Sigmoid colon (tissue), 7 donors: ENCODE data around the gene SLC4A1. TPM values are rescaled to one million over a fixed set of nuclear protein-coding genes. Genes with fewer than 3 reads are reported as not detected.

ENCODE experiments used
- DNase-seq: peaks from one replicate; pipeline ENCODE4 v3.0.0-alpha.2; 2019
- H3K27ac ChIP-seq, 4 donors: fragments of 200-600 bp; sonication (generic); one replicate each; pipeline ENCODE4 v1.5.1; 2016 to 2019; ENCODE audit warnings: mild to moderate bottlenecking in 1 of 4
- H3K27me3 ChIP-seq, 3 donors: fragments of 200-600 bp; sonication (generic); one replicate each; pipeline ENCODE4 v1.5.1; 2019; ENCODE audit warnings: mild to moderate bottlenecking in 1 of 3
- H3K36me3 ChIP-seq, 4 donors: fragments of 200-600 bp; sonication (generic); one replicate each; pipeline ENCODE4 v1.5.1; 2016 to 2019
- H3K4me1 ChIP-seq, 4 donors: fragments of 200-600 bp; sonication (generic); one replicate each; pipeline ENCODE4 v1.5.1; 2017 to 2019
- H3K4me3 ChIP-seq, 4 donors: fragments of 200-600 bp; sonication (generic); one replicate each; pipeline ENCODE4 v1.5.1; 2017 to 2019; ENCODE audit warnings: mild to moderate bottlenecking in 2 of 4, moderate library complexity in 1 of 4
- H3K9me3 ChIP-seq, 4 donors: fragments of 200-600 bp in 3 of 4; sonication (generic) in 3 of 4; one replicate each; pipeline versions ENCODE4 v1.5.1 to v1.6.1; 2013 to 2019
- CTCF ChIP-seq, 4 experiments: fragments of 450-650 bp in 3 of 4; fragments of 200-600 bp in 1 of 4; IDR thresholded peaks; one replicate each; pipeline ENCODE4 v1.5.1; 2016 to 2019; ENCODE audit warnings: antibody characterized with exemption in 4 of 4, mild to moderate bottlenecking in 3 of 4, moderate library complexity in 2 of 4
- EP300 ChIP-seq, 4 donors: sonication (generic); formaldehyde crosslinking; IDR thresholded peaks; one replicate each; pipeline ENCODE4 v1.6.1; 2017; ENCODE audit warnings: antibody characterized with exemption in 4 of 4
- POLR2A ChIP-seq, 2 donors: fragments of 450-650 bp; IDR thresholded peaks; one replicate each; pipeline ENCODE4 v1.6.1; 2016; ENCODE audit warnings: antibody characterized with exemption in 2 of 2, mild to moderate bottlenecking in 2 of 2, moderate library complexity in 2 of 2
- POLR2AphosphoS5 ChIP-seq, 4 donors: sonication (generic); formaldehyde crosslinking; IDR thresholded peaks; one replicate each; pipeline ENCODE4 v1.6.1; 2017; ENCODE audit warnings: antibody characterized with exemption in 4 of 4
- WGBS, 2 donors: extraction: QIAGEN DNeasy Blood & Tissue Kit; methylation state at CpG; one replicate each; pipeline ENCODE4 v1.1.7; 2013; 5-methylcytosine and 5-hydroxymethylcytosine counted together
- intact Hi-C: fragments of 100-400 bp; cut with DNase I; formaldehyde crosslinking; loops from one replicate; pipeline ENCODE4 v1.15.1; 2023
- polyA plus RNA-seq, 3 donors: library from polyadenylated mRNA; stranded (reverse); fragments of 200-250 nt; gene quantifications; one replicate each; pipeline ENCODE4 v1.2.3, GENCODE V29; 2013
- total RNA-seq, 4 donors: library from RNA; depleted of rRNA; stranded (reverse); fragments of >200 nt; gene quantifications; one replicate each; pipeline ENCODE4 v1.1.0, GENCODE V29; 2016
- donor health status: healthy with polysubstance abuse.
- donor health status: Bipolar disorder and iron deficiency.
- donor health status: healthy.

The SLC4A1 gene
- total and polyA plus RNA-seq, 7 donors = under 0.01 to 0.23 TPM; not detected in 5

GRCh38 chr17:44253006-44253405, 14.9 kb downstream of the SLC4A1 start:
- Histone ChIP-seq H3K36me3 (no peaks in the 10 kb centered on the region), H3K4me3 (no peak overlapping the region), H3K27me3 (peaks cover 0 to 3% (median 0%) of the 10 kb centered on the region in 3 donors), H3K9me3 (no peaks in the 10 kb centered on the region), H3K4me1 (no peaks in the 10 kb centered on the region), H3K27ac (no peak overlapping the region)
- intact Hi-C loops = no loop called here
- TF ChIP-seq POLR2A (IDR thresholded peaks at IDR 0.05) = no peak
- TF ChIP-seq POLR2AphosphoS5 (IDR thresholded peaks at IDR 0.05) = no peak
- TF ChIP-seq CTCF (IDR thresholded peaks at IDR 0.05) = no peak
- TF ChIP-seq EP300 (IDR thresholded peaks at IDR 0.05) = no peak
- WGBS, 2 donors = 58 to 79% methylated on average over 14 of the region's 14 CpGs
- no peak for DNase-seq

- Histone ChIP-seq H3K4me1 (peaks cover 0 to 10% (median 0%) of the 10 kb centered on the region in 4 donors), H3K9me3 (no peaks in the 10 kb centered on the region), H3K27me3 (peaks cover 0 to 3% (median 0%) of the 10 kb centered on the region in 3 donors), H3K27ac (no peak overlapping the region), H3K4me3 (no peak overlapping the region), H3K36me3 (no peaks in the 10 kb centered on the region)
- 92 to 95% methylated on average over 17 of the region's 17 CpGs for WGBS, 2 donors
- DNase-seq = no peak
- TF ChIP-seq POLR2A (IDR thresholded peaks at IDR 0.05) (no peak), EP300 (IDR thresholded peaks at IDR 0.05) (no peak), CTCF (IDR thresholded peaks at IDR 0.05) (no peak), POLR2AphosphoS5 (IDR thresholded peaks at IDR 0.05) (no peak)
- intact Hi-C loops = no loop called here
Measured at GRCh38 chr17:44251062-44251461, 16.9 kb downstream of the SLC4A1 start.

- Histone ChIP-seq H3K27me3 (no peaks in the 10 kb centered on the region), H3K36me3 (no peaks in the 10 kb centered on the region), H3K4me3 (no peak overlapping the region), H3K27ac (no peak overlapping the region), H3K9me3 (no peaks in the 10 kb centered on the region), H3K4me1 (peaks cover 0 to 10% (median 0%) of the 10 kb centered on the region in 4 donors)
- TF ChIP-seq POLR2AphosphoS5 (IDR thresholded peaks at IDR 0.05) (no peak), POLR2A (IDR thresholded peaks at IDR 0.05) (no peak), CTCF (IDR thresholded peaks at IDR 0.05) (no peak), EP300 (IDR thresholded peaks at IDR 0.05) (no peak)
- intact Hi-C loops = no loop called here
- DNase-seq = no peak
- WGBS, 2 donors = 91 to 94% methylated on average over 9 of the region's 9 CpGs
Measured at GRCh38 chr17:44249501-44250246, 18.3 kb downstream of the SLC4A1 start.

GRCh38 chr17:44247876-44248736, 19.8 kb downstream of the SLC4A1 start:
- no peak for DNase-seq
- TF ChIP-seq CTCF (IDR thresholded peaks at IDR 0.05) (no peak), EP300 (IDR thresholded peaks at IDR 0.05) (no peak), POLR2A (IDR thresholded peaks at IDR 0.05) (no peak), POLR2AphosphoS5 (IDR thresholded peaks at IDR 0.05) (no peak)
- H3K27ac ChIP-seq = no peak overlapping the region
- intact Hi-C loops = no loop called here
- no peaks in the 10 kb centered on the region for H3K27me3 ChIP-seq
- H3K4me1 ChIP-seq = peaks cover 0 to 10% (median 0%) of the 10 kb centered on the region in 4 donors
- H3K4me3 ChIP-seq = no peak overlapping the region
- H3K9me3 ChIP-seq = no peaks in the 10 kb centered on the region
- 89% methylated on average over 10 of the region's 10 CpGs for WGBS, 2 donors
- H3K36me3 ChIP-seq = no peaks in the 10 kb centered on the region
